GM21619 (cell line): ENCODE data around the gene KSR2.
"Not testable (repeated sequence)": the region's sequence is repeated elsewhere in the genome, so short reads cannot be mapped to it uniquely, and the experiment has no call there.

Experiments used
- ATAC-seq: cut with Tn5 transposase; IDR thresholded peaks from one replicate; pipeline ENCODE4 v1.9.1; 2021; ENCODE audit not compliant: unreplicated experiment

KSR2 gene

GRCh38 chr12:117860787-117861290, 108.0 kb downstream of the KSR2 start:
- ATAC-seq: not testable (repeated sequence)

GRCh38 chr12:117860111-117860510, 108.7 kb downstream of the KSR2 start:
- ATAC-seq: no peak

GRCh38 chr12:117857632-117858612, 110.9 kb downstream of the KSR2 start:
- ATAC-seq: no peak

- not testable (repeated sequence) for ATAC-seq
Measured at GRCh38 chr12:117857139-117857538, 111.7 kb downstream of the KSR2 start.

GRCh38 chr12:117855165-117855564, 113.6 kb downstream of the KSR2 start:
- no peak for ATAC-seq

GRCh38 chr12:117854339-117855012, 114.3 kb downstream of the KSR2 start:
- ATAC-seq: peak; percentile 55

- no peak for ATAC-seq
Measured at GRCh38 chr12:117853600-117853999, 115.2 kb downstream of the KSR2 start.

GRCh38 chr12:117850048-117850447, 118.7 kb downstream of the KSR2 start:
- ATAC-seq: no peak

GRCh38 chr12:117847371-117847770, 121.4 kb downstream of the KSR2 start:
- ATAC-seq: no peak

- ATAC-seq: no peak
Measured at GRCh38 chr12:117845271-117845904, 123.4 kb downstream of the KSR2 start.

GRCh38 chr12:117844114-117844830, 124.5 kb downstream of the KSR2 start:
- ATAC-seq: no peak

GRCh38 chr12:117842630-117843029, 126.2 kb downstream of the KSR2 start:
- ATAC-seq: no peak

- ATAC-seq: no peak
Measured at GRCh38 chr12:117842220-117842619, 126.6 kb downstream of the KSR2 start.

GRCh38 chr12:117837737-117838050, 131.1 kb downstream of the KSR2 start:
- ATAC-seq: no peak

GRCh38 chr12:117836999-117837736, 131.6 kb downstream of the KSR2 start:
- no peak for ATAC-seq

- no peak for ATAC-seq
Measured at GRCh38 chr12:117836476-117836875, 132.3 kb downstream of the KSR2 start.

- ATAC-seq: no peak
Measured at GRCh38 chr12:117835156-117835555, 133.6 kb downstream of the KSR2 start.

GRCh38 chr12:117832459-117833457, 136.0 kb downstream of the KSR2 start:
- ATAC-seq: no peak

GRCh38 chr12:117830471-117830870, 138.3 kb downstream of the KSR2 start:
- ATAC-seq: no peak
